SIG-M5 (cell line): ENCODE measurements around the gene CERK.

Source experiments
- DNase-seq: peaks from one replicate; lab custom pipeline; 2025; lab: John Stamatoyannopoulos, UW

The CERK gene

DNA sequence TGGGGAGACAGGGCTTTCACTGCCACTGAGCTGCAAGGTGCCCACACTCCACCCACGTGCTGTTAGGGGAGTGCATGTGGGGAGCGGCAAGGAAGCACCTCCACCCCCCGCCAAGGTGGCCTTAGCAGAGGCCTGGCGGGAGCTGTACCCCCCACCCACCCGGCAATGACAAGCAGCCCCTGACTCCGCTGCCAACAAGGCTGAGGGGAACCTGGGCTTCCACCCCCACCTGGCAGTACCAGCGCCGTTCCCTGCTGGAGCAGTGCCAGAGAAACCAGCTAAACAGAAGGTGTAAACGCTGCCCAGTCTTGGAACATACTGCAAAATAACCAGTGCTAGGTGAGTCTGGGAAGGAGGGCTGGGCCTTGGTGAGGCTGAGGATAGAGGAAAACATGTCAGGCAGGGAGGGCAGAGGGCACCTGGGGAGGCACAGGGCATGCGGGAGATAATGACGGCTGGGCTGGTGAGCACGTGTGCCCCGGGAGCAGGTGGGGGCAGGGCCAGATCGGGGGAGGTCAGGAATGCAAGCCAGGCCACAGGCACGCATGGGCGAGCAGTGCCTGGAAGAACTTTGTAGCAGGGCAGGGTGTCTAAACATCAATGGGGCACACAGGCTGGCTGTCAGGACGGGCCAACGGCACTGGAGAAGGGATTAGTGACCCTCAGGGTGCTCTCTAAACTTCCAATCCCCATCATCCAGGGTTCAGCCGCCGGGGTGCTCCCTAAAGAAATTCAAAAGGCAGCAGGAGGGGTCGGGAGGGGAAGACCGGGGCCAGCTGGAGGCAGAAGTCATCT is 6.6 kb downstream of the CERK start:
- no peak for DNase-seq

DNA sequence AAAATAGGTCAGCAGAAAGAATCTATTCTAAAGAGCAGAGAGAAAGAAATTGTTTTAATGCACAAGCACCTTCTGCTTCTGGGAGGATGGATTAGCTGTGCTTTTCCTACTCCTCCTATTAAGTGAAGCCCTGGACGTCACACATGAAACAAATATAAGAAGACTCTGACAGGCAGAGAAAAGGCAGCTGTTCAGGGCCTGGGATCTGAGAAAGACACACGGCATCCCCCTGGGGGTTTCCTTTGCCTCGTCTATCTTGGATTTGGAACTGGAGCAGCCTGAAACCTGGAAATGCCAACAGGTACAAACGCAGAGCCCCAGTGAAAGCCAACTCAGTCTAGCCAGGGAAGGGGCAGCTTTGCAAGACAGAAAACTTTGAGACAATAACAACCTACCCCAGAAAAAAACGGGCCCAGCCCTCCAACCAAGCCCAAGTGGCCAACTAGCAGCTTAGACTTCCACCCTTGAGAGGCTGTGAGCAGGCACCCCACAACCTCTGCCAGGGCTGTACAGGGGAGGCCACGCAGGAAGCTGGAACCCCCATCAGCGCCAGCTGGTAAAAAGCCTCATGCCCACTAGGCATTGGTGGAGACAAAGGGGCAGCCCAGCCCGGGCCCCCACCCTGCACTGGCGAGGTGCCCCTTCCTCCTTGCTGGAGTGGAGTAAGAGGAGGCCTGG is 7.3 kb downstream of the CERK start:
- no peak for DNase-seq

DNA sequence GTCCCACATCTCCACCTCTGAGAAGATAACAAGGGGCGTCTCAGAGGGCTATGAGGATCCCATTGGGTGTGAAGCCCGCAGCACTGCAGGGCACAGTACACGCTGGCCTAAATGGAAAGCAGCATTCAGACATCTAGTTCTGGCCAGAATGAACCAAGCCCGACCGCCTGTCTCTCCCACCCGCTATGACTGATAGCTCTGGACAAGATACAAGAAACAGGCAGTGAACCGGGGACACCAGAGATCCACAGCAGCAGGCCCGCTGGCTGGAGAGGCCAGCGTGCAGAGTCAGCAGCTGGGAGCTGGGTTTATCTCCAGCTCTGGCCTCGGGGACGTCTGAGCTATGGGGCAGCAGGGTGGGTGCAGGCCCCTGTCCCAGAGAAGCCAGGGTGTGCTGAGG is 9.6 kb downstream of the CERK start:
- DNase-seq, result no peak

DNA sequence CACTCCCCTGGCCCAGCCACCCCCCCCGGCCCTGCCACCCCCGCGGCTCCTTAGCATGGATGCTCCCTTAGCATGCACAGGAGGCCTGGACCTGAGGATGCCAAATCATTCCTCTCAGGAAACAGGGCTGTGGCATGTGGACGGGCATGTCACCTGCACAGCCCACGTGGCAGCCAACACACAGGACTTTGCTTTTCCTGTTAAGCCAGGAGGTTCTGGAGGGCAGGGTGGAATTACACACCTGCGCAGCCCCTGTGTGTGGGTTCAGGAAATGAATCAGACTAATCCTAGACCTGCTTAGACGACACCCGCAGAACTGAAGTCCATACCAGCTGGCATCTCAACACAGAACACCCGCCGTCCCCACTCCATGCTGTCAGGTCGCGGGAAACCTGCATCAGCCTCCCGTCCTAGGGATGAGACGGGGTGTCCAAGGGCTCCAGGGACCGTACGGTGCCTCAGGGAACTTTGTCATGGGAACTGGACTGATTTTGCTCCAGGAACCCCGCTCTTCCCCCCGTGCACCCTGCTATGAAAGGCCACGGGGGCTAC is 10.2 kb downstream of the CERK start:
- DNase-seq, result no peak

DNA sequence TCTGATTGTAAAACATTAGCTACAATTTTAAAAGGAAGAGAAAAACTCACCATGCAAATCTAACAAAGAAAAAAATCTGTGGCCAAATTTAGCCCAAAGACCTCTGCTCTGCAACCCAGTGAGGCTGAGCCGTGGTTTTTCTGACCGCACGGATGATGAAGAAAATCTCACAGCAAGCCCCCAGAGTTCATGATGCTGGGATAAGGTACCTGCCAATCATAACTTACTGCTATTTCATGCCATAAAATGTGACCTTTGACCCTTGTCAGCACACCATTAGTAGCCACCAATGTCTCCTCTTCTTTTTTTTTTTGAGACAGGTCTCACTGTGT is 11.1 kb downstream of the CERK start:
- DNase-seq, result no peak

DNA sequence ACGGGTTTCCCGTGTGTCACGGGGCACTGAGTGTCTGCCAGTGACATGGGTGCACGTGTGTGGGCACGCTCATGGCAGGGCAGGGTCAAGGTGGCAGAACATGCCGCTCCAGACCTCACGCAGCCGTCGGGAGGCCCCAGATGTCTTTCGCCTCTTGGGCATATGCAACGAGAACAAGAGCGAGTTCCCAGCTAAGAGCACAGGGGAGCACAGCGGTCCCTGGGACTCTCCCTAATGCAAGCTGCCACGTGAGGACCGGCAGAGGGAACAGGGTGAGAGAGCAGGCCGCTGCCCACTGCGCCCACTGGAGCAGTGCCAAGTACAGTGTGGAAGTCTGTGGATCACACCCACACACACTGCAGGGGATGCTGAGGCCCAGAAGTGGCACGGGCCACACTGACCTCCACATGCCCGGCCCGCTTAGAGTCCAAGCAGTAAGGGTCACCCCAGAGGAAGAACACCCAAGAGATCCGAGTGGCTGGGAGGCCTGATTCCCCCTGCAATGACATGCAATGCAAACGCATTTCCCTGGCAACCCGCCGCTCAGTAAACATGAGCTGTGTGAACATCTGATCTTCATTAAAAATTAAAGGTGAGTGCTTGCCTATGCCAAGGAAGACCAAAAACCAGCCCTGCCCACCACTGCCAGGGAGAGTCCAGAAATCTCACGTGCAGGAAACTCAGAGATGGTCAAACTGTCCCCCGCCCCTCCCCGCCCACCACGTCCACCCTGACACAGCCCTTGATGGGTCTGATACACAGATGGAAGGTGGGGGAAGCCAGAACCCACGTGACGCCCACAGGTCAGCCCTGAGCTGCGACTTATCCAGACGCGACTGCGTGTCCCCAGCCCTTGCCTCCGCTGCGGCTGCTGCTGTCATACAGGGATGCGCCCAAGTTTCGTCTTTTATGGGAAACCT is 11.7 kb downstream of the CERK start:
- no peak for DNase-seq

DNA sequence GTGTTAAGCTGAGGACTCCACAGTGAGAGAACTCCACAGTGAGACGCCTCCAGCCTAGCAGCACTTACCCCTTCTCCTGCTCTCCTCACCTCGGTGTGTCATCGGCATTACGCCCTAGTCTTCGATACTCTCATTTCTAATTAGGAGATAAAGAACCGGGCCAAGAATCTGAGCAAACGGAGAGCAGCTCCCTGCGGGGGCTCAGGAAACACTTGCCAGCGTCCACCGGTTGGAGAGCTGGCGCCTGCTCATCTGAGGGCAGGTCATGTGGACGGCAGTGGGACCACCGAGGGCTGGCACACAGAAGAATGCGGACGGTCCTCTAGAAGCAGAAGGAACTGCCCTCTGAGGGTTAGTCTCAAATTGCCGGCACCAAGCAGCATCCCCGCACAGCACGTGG is 13.0 kb downstream of the CERK start:
- no peak for DNase-seq

DNA sequence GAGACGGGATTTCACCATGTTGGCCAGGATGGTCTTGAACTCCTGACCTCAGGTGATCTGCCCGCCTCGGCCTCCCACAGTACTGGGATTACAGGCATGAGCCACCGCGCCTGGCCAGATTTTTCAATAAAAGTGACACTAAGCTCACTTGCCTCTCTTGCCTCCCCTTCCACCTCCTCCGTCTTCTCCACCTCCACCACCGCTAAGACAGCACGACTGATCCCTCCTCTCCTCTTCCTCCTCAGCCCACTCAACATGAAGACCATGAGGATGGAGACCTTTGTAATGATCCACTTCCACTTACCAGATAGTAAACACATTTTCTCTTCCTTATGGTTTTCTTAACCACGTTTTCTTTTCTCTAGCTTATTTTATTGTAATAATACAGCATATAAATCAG is 14.2 kb downstream of the CERK start:
- DNase-seq, result no peak

DNA sequence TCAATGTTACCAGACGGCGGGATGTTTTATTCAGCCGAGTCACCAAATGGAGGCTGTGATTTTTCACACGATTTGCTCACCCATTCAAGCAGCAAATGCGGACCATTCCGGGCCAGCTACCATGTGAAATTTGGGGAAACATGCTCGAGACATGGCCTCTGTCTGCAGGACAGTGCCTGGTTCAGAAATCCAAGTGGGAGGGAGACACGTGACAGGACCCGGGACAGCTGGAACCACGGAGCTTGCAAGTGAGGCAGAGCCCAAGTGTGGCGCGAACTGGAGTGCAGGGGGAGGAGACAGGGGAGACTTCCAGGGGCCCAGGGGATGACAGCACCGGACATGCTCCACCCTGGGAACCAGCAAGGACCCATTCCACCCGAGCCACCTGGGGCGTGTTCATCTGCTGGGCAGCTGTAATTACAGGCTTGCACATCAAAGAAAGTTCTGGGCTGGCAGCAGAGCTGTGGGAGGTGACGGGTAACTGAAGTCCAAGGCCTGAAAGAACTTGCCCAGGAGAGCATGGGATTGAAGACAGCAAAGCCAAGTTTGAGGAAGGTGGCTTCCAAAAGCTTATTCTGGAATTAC is 16.5 kb downstream of the CERK start:
- no peak for DNase-seq

DNA sequence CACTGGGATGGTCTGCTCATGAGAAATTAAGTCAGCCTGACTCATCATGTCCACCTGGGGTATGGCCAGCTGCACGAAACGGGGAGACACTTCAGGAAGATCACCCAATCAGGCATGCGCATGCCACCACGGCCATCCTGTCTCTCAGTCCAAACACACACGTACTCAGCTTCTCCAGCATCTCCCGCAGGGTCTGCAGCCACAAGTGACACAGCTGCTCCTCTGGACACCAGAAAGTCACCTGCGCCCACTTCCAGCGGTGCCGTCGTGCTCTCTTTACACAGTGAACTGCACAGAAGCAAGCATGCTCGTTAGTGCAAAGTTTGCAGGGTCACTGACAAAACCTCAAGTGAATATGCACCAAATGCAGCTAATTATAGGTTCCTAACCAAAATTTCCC is 18.1 kb downstream of the CERK start:
- DNase-seq, result no peak

DNA sequence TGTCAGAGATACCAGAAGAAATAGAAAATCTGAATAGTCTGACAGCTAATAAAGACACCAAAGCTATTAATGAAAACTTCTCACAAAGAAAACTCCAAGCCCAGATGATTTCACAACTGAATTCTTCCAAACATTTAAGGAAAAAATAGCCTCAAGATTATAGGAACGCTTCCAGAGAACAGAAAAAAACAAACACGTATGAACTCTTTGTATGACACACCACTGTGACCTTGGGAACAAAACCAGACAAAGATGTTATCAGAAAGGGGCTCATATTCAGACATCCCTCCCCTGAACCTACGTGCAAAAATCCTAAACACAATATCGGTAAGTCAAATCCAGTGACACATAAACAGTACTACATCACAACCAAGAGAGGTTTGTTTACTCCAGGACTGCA is 23.5 kb downstream of the CERK start:
- no peak for DNase-seq

DNA sequence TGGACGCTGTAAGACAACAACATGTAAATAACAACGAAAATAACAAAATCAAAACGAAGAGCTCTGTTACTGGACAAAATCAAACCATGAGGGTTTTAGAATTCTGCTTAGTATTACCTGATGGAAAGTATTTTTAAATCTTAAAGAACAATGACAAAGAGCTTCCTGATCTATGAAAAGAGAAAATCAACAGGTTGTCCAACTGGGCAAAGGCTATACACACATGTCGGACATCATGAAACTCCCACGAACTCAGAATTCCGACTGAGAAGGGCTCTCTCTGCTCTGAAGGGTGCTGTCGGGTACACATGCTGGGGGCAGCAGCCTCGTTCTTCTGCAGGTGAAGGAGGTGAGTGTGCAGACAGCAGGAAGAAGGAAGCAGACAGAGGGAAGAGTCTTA is 25.8 kb downstream of the CERK start:
- no peak for DNase-seq

DNA sequence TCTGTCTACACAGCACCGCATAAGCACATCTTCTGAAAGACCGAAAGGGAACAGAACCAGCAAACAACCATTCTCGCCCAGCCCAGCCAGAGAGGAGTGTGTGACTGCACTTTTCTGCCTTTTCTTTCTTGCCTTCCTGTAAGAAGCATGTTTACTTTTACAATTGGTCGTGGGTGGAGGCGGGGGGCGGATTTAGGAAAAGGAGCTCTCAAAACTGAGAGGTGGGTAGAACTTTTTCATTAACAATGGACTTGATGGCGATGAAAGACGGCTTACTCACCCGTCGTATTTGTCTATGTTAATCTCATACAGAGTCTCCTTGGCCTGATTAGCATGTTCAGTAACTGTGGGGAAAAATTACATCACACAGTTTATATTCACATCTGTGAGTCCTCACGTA is 27.2 kb downstream of the CERK start:
- no peak for DNase-seq

DNA sequence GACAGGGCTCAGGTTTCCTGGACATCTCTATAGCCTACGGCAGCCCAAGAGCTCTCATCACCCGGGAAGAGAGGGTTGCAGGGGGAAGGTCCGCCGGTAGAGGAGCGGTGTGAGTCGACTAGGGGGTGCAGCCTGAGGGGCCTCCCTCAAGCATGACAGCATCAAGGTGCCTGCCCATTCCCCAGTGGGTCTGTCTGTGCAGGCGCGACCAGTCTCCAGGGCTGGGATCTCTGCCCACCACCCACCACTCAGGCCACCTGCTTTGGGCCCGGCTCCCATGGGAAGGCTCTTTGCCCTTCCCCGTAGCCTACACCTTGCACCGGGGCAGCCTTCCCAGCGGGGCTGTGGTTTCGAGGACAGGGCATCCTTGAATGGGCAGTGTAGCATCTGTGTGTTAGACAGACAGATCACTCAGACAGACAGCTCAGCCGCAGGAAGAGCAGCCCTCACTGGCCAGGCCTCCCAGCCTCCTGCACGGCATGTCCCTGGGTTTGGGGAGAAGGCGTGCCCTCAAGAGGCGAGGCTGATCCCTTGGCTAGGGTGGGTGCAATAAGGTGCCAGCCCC is 29.2 kb downstream of the CERK start:
- no peak for DNase-seq

DNA sequence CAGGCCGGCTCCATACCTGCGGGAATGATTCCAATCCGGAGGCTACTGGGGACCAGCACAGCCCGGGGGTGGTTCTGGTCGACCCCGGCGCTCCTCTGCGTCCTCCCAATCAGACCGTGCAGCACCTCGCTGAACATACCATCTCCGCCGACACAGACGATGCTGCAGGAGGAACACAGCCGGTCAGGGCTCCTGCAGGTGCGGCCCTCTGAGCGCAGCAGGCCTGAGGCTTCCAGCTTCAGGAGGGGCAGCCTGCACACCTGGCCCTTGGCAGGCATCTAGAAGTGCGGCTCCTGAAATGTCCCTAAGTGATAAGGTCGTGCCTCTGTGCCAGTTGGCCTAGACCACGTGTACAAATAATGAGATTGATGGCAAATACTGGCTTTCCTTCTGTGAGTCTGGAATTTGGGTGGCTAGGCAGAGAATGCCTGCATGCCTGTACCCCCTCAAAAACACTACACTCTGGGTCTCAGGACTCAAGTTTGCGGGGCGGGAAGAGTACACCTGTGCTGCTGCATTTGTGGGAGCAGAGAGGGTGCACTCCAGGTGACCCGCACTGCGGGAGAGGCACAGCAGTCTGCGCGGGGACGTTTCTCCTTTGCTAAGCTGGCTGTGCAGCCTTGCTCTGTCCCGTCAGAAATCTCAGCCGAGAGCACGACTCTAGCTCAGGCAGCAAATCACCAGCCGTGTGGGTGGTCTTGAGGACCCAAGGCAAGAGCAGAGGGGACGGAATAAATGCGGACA is 30.1 kb downstream of the CERK start:
- no peak for DNase-seq

DNA sequence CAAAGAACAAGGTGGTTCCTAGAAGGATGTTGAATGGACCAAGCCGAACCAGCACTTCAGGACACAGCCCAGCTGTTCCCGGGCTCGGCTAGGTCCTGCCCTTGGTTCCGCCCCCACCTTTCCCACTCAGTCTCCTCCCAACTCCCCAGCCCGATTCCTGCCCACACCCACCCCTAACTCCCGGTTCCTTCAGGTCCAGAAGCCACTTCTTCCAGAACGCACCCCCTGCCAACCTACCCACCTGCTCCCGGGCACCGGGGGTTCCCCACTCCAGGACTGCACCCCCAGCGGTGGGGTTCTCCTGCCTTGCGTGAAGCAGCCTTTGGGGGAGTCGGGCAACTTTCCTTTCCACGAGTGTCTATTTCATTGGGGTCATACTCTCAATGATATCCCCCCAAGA is 30.7 kb downstream of the CERK start:
- DNase-seq, result no peak

DNA sequence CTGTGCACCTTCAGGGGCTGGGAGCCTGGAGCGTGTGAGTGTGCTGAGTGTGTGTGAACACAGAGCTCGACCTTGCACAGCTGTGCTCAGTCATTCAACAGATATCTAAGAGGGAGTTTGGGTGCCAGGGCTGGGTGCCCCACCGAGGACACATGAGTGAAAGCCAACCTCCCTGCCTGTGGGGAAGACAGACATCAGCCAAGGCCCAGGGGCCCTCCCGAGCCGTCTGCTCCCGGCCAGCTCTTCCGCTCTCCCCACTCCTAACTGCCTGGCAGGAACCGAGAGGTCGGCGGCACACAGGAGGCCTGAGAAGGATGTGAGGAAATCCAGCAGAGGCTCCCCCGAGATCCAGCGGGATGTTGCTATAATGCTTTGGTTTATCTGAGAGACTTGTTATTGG is 32.0 kb downstream of the CERK start:
- DNase-seq, result no peak

DNA sequence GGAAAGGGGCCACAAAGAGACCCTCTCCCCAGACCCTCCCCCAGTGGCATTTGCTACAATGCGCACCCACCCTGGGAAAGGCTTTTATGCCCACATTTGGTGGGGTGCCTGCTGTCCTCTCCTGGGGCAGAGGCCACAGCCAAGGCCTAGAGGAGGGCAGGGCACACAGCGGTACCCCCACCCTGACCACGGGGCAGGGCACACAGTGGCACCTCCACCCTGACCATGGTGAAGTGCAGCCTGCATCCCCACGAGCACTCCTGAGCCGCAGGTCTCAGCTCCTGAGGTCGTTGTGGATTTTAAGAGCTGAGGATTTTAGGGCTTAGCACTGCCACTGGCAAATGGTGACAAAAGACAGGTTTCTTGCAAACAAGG is 34.1 kb downstream of the CERK start:
- DNase-seq, result no peak

DNA sequence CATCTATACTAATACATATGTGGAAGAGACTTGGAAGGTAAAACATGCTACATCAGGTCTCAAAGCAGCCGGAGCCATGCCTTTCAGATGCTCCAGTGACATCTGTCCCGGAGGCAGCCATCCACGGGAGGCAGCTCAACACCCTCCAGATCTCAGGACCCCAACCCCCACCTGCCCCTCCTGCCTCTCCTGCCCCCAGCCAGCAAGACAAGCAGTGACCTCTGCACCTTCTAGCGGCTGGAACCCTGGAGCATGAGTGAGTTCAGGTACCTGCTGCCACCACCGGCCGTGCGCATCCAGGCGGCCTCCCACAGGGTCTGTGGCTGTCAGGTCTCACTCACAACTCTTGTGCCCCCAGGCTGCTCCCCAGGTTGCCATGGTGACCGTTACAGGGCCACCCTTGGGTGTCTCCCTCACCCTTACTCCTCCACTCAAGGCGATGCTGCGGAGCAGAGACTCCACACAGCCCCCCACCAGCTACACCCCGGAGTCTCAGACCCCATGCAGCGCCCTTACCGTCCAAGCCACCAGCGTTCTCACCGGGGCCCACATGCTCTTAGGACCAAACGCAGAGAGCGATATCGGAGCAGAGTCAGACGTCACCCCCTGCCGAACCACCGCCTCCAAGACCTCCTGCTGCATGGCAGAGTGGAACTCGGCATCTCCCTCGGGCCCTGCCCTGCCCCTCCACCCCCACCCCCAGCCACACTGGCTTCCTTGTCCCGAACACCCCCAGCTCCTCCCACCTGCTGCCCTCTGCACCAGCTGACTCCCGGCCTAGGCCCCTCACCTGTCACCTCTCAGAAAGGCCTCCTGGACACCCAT is 34.7 kb downstream of the CERK start:
- no peak for DNase-seq

DNA sequence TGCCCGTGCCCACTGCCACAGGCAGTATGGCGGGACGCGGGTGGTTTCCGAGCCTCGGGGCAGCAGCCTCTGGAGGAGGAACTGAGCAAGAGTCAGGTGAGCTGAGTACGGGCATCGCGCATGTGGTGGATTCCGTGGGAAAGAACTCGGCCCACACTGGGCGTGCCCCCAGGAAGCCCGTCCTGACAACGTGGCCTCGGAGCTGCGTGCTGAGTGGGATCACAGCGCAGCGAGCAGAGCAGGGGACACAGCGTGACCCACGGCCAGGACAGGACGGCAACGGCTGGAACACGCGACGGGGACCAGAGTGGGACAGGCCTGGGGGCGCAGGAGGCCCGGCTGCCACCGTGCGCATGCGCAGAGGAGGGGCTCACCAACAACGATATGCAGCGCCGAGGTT is 36.8 kb downstream of the CERK start:
- DNase-seq, result no peak
